AG04450 (cell line): ENCODE results near the gene UBAP2L. TPM values are rescaled to one million over a fixed set of nuclear protein-coding genes. Genes with fewer than 3 reads are reported as not detected.
A peak's percentile ranks its signal among the peaks of the same experiment; 100 is the strongest.
"Not testable (repeated sequence)": the region's sequence is repeated elsewhere in the genome, so short reads cannot be mapped to it uniquely, and the experiment has no call there.

ENCODE experiments used
- CTCF ChIA-PET: fragments of 300-600, 350-600 bp; formaldehyde crosslinking; extraction: SDS; loops from one replicate; lab custom pipeline; 2022; ENCODE audit warnings: antibody characterized with exemption, inconsistent platforms; lab: Charles Lee
- POLR2A ChIA-PET: fragments of 350-600 bp; formaldehyde crosslinking; extraction: SDS; loops from one replicate; lab custom pipeline; 2021; ENCODE audit warnings: antibody characterized with exemption, inconsistent platforms; lab: Yijun Ruan, JAX
- DNase-seq: peaks from one replicate; pipeline ENCODE4 v3.0.0-alpha.2; 2011; ENCODE audit warnings: low read depth, low spot score
- H3K27ac ChIP-seq: one replicate; pipeline ENCODE4 v1.5.1; 2012; ENCODE audit warnings: low read depth, low read length, control low read depth
- H3K27me3 ChIP-seq: one replicate; pipeline ENCODE4 v1.6.0; 2012; ENCODE audit warnings: low read length; ENCODE audit not compliant: control insufficient read depth, insufficient read depth
- H3K4me3 ChIP-seq: 2 replicates; pipeline ENCODE4 v1.5.1; 2011; ENCODE audit warnings: mild to moderate bottlenecking, low read depth, low read length, control low read depth
- H3K9me3 ChIP-seq: 2 replicates; pipeline ENCODE4 v1.5.1; 2012; ENCODE audit warnings: low read length; ENCODE audit not compliant: control insufficient read depth, insufficient read depth
- CTCF ChIP-seq: IDR thresholded peaks from 2 replicates; pipeline ENCODE4 v1.5.1; 2011; ENCODE audit warnings: low read depth, low read length, control low read depth, inconsistent platforms
- polyA plus RNA-seq: library from polyadenylated mRNA; depleted of rRNA; stranded (reverse); fragments of >200 nt; gene quantifications from 2 replicates; pipeline ENCODE4 v1.2.3, GENCODE V29; 2011; rRNA removed
- small RNA-seq: library from RNA; depleted of rRNA; stranded (forward); fragments of <200 nt; gene quantifications from one replicate; pipeline ENCODE3, GENCODE V24; 2012; ENCODE audit warnings: low read depth; ENCODE audit not compliant: insufficient read length

Gene UBAP2L
- polyA plus RNA-seq, 1 experiment: 173 TPM

GRCh38 chr1:154313066-154313356, 92.3 kb downstream of the UBAP2L start:
- DNase-seq: no peak
- ChIA-PET CTCF (no interaction called here), POLR2A (no interaction called here)
- TF ChIP-seq CTCF: no peak
- H3K27me3 ChIP-seq: peaks cover 6% of the 10 kb centered on the region
- H3K9me3 ChIP-seq: peaks cover 4% of the 10 kb centered on the region; the same call in 1 of the 2 replicates
- no peak overlapping the region for H3K27ac ChIP-seq
- H3K4me3 ChIP-seq: no peak overlapping the region

GRCh38 chr1:154314226-154314625, 93.5 kb downstream of the UBAP2L start:
- CTCF ChIA-PET: interaction anchor here (2.1 kb wide), 1 partner anchor 20 kb away, joined by 9 read pairs; no protein-coding TSS in a partner anchor
- H3K9me3 ChIP-seq, H3K4me3 ChIP-seq, H3K27ac ChIP-seq, H3K27me3 ChIP-seq, DNase-seq: not testable (repeated sequence)
- POLR2A ChIA-PET: interaction anchor here (0.6 to 0.9 kb wide), 2 partner anchors 12 to 42 kb away, joined by 3 to 10 read pairs; no protein-coding TSS in a partner anchor

- ChIA-PET POLR2A (no interaction called here), CTCF (interaction anchor here (1.5 to 2.1 kb wide), 2 partner anchors 8 to 10 kb away, joined by 3 to 7 read pairs; partner anchors contain the start of gene ATP8B2)
- TF ChIP-seq CTCF: no peak
- Histone ChIP-seq H3K9me3 (peaks cover 4% of the 10 kb centered on the region; the same call in 1 of the 2 replicates), H3K27ac (no peak overlapping the region), H3K4me3 (no peak overlapping the region), H3K27me3 (peaks cover 11% of the 10 kb centered on the region)
- DNase-seq: no peak
These were observed 95.9 kb downstream of the UBAP2L start for GRCh38 chr1:154316704-154317103.

DNA sequence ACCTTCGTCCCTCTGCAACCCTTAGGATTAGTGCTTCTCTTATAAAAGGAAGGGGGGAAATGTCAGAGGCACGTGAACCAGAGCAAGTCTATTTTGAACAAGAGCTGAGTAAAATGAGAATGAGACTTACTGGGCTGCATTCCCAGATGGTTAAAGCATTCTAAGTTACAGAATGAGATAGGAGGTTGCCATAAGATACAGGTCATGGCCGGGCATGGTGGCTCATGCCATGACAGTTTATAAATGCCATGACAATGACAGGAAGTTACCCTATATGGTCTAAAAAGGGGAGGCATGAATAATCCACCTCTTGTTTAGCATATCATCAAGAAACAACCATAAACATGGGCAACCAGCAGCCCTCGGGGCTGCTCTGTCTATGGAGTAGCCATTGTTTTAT, 97.6 kb downstream of the UBAP2L start:
- TF ChIP-seq CTCF: no peak
- Histone ChIP-seq H3K4me3 (no peak overlapping the region), H3K27ac (no peak overlapping the region), H3K9me3 (peaks cover 4% of the 10 kb centered on the region; the same call in 1 of the 2 replicates), H3K27me3 (peaks cover 19% of the 10 kb centered on the region)
- POLR2A ChIA-PET: no interaction called here
- DNase-seq: no peak
- CTCF ChIA-PET: interaction anchor here (0.8 to 1.7 kb wide), 2 partner anchors 16 to 228 kb away, joined by 3 to 7 read pairs; no protein-coding TSS in a partner anchor

Small RNA genes within 50 kb of the gene (small RNA-seq; reads per million reads assigned to genes)
- gene MIR190B: 5.1 reads per million, percentile 51 among the genes with 10 or more reads in this experiment
- not detected for gene RF00273
- not detected for gene RNU6-121P
- gene RNU6-239P: not detected
- not detected for gene SNORA58B

Other genes starting within 250 kb of the UBAP2L start
- 159 and 160 TPM in 2 replicates for gene JTB, start 243.3 kb upstream of the UBAP2L start, polyA plus RNA-seq
- gene RAB13, start 234.6 kb upstream of the UBAP2L start, polyA plus RNA-seq: 250 and 259 TPM in 2 replicates
- 6,731 and 8,507 TPM in 2 replicates for gene RPS27, start 230.2 kb upstream of the UBAP2L start, polyA plus RNA-seq
- 0.01 TPM in 1 of 2 replicates, not detected in the other for gene NUP210L, start 65.9 kb upstream of the UBAP2L start, polyA plus RNA-seq
- 397 and 565 TPM in 2 replicates for gene TPM3, start 28.9 kb upstream of the UBAP2L start, polyA plus RNA-seq
- gene CFAP141, start 14.6 kb upstream of the UBAP2L start, polyA plus RNA-seq: not detected in 2 replicates
- 131 and 148 TPM in 2 replicates for gene HAX1, start 51.7 kb downstream of the UBAP2L start, polyA plus RNA-seq
- not detected in 2 replicates for gene AQP10, start 100.1 kb downstream of the UBAP2L start, polyA plus RNA-seq
- 42.5 and 45.7 TPM in 2 replicates for gene ATP8B2, start 104.6 kb downstream of the UBAP2L start, polyA plus RNA-seq
- 5.9 and 6.1 TPM in 2 replicates for gene IL6R, start 184.4 kb downstream of the UBAP2L start, polyA plus RNA-seq